Stimulated activated naive CD8-positive, alpha-beta T cell treated with anti-CD3 and anti-CD28 coated beads, Interleukin-15, Interleukin-2, amounts not matched to agents 100 U/mL and 50 U/mL, for 24 hours (primary cell): ENCODE results near the gene RASSF8.

ENCODE experiments used
- ATAC-seq: fragments of 150-1000 bp; cut with Tn5 transposase; one replicate; pipeline ENCODE4 v1.10.0; 2021
- DNase-seq: peaks from one replicate; pipeline ENCODE4 v3.0.0; 2021

RASSF8 gene

DNA sequence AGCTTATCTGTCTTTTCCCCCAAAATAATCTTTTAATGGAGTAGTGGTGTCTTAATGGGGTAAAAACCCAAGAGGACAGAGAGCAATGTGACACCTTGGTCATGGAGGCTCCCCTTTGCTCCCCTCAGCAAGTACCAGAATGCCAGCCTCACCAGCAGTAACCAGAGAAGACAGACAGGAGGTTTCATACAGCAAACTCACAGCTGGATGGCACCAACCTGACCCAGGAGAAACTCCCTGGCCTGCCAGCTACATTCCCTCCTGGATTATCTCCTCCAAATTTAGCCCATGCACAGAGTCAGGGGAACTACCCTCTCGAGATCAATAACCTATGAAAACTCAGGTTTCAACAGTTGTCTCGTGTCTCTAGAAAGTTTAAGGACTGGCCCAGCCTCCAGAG lies 150.4 kb downstream of the RASSF8 start:
- no peak for DNase-seq
- ATAC-seq = no peak

DNA sequence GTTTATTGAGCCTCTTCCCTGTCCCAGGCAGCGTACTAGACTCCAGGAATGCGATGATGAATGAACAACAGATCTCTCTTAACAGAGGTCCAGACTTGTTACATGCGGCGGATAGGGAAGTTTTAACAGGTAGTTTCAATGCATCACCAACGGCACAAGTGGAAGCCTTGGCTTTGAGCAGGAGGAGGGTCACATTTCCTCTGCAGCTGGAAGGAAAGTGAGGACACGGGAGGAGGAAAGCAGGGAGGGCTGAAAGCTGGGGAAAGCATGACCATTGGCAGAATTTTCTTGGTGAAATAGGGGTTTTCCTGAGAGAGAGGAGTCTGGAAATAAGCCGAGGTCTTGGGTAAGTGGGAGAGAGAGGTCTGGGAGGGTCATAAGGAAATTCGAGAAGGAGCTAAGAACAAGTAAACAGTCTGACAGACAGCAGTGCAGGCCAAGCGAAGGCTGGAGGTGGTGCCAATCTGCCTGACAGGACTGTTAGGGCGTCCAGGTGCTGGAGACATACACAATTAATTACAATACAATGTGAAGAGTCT lies 150.9 kb downstream of the RASSF8 start:
- no peak for ATAC-seq
- no peak for DNase-seq

GRCh38 chr12:26112232-26112631 lies 153.8 kb downstream of the RASSF8 start:
- ATAC-seq = no peak
- DNase-seq = no peak

DNA sequence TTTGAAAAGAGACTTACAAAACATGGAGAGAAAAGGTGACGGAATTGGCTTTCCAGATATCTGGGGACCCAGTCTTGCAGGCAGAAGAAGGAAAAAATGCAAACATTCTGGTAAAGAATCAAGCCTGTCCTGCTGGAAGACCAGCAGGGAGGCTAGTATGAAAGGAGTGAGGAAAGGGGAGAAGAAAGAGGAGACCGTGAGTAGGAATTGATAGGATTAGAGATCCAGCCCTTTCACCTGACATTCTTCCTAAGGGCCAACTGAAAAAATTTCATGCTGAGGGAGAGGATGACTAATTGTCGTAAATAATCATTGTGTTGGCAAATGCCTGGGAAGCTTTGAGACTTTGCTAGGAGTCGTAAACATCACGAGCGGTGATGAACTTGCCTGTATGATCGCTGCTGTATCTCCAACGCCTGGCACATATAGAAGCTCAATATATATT lies 154.2 kb downstream of the RASSF8 start:
- no peak for DNase-seq
- no peak for ATAC-seq

DNA sequence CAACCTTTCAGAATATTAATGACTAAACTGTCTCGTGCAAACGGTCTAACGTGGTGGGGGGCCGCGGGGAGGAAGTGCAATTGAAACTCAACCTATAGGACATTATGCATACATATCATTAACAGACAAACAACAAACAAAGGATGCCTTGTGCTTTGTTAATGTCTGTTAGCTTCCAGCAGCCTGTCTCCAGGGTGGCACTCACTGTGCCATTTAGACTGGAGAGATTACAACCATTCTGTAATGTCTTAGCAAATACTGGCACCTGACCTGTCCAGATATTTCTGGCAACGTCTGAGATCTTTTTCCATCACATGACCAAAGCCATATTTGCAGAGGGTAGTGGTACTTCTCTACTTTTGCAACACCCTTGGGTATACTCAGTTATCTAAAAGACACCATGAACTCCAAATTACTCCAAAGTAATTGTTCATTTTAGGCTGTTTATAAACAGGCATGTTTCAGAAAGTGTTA lies 154.7 kb downstream of the RASSF8 start:
- ATAC-seq (no peak), DNase-seq (no peak)

- peak; percentile 89 for ATAC-seq
- peak; percentile 80 for DNase-seq
These were observed 155.6 kb downstream of the RASSF8 start for GRCh38 chr12:26113853-26114719.

DNA sequence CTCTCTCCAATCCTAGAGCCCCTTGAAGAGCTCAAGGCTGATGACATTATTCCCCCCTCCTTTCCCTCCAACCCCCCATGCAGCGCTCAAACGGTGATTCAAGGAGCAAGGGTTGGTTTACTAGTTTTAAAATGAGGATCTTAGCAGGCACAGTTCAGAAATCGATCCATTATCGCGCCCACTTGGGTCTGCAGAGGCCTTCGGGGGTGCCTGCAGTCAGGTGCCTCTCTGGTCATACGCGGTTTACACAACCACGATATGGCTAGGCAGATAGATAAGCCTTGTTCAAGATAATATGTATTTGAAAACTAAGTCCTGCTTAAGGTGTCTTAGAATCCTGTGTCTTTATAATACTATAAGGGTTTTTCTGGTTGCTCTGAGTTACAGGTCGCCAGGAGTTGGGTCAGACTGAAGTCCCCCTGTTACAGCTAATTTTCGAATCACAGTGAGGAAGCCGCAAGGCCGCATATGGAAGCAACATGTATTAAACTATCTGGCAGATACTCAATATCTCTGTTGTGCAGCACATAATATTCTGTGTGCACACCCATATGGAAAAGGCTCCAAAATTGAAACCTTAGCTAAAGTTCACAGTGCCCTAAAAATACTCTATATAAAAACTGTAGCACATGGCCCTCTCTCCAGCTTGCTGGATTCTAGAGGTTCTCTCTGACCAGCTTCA lies 156.4 kb downstream of the RASSF8 start:
- no peak for DNase-seq
- no peak for ATAC-seq

- no peak for DNase-seq
- no peak for ATAC-seq
These were observed 158.6 kb downstream of the RASSF8 start for GRCh38 chr12:26116829-26117715.

GRCh38 chr12:26118308-26118707 lies 159.8 kb downstream of the RASSF8 start:
- DNase-seq (no peak), ATAC-seq (no peak)

DNA sequence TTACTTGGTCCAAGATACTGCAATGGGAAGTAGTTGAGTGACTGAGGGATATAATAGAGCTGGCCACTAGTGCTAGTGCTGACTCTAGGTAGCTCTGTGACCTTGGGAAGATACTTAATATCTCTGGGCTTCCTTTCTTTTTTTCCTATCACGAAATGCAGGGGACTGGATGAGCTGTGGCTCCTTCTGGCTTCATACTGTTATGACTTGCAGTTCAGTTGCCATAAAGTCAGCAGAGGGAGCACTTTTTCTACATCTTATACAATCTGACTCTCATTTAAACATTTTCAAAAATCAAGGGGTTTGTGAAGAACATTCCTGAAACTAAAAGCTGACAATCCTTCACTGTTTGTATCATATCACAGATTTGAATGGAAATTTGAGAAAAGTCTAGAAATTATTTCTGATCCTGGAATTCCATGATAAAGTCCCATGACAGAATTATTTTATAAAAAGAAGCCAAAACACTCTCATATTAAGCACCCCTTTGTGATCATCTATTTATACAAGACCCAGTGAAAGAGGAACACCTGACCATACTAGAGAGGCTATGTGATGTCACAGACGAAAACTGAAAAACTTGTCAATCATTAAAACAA lies 161.0 kb downstream of the RASSF8 start:
- no peak for DNase-seq
- ATAC-seq = no peak

GRCh38 chr12:26120561-26121274 lies 162.2 kb downstream of the RASSF8 start:
- no peak for DNase-seq
- no peak for ATAC-seq

GRCh38 chr12:26121323-26122060 lies 163.0 kb downstream of the RASSF8 start:
- ATAC-seq (no peak), DNase-seq (no peak)

GRCh38 chr12:26122061-26122680 lies 163.7 kb downstream of the RASSF8 start:
- ATAC-seq = peak; percentile 15
- DNase-seq = peak; percentile 38

- DNase-seq (peak; percentile 27), ATAC-seq (peak; percentile 12)
These were observed 164.4 kb downstream of the RASSF8 start for GRCh38 chr12:26122681-26123481.

GRCh38 chr12:26123482-26123980 lies 165.0 kb downstream of the RASSF8 start:
- DNase-seq = no peak
- no peak for ATAC-seq

- no peak for ATAC-seq
- peak; percentile 24 for DNase-seq
These were observed 166.2 kb downstream of the RASSF8 start, which contains the start of gene BHLHE41 for GRCh38 chr12:26124446-26125399. TSS of gene BHLHE41 (minus strand) at chr12:26125037. CDS start at chr12:26124779, 258 bp downstream.
